Sigmoid colon (tissue), 7 donors: ENCODE data around the gene FBXW11. TPM values are rescaled to one million over a fixed set of nuclear protein-coding genes. Genes with fewer than 3 reads are reported as not detected.
"Not testable (repeated sequence)": the region's sequence is repeated elsewhere in the genome, so short reads cannot be mapped to it uniquely, and the experiment has no call there.

Source experiments
- DNase-seq: peaks from one replicate; pipeline ENCODE4 v3.0.0-alpha.2; 2019
- H3K27ac ChIP-seq, 4 donors: fragments of 200-600 bp; sonication (generic); one replicate each; pipeline ENCODE4 v1.5.1; 2016 to 2019; ENCODE audit warnings: mild to moderate bottlenecking in 1 of 4
- H3K27me3 ChIP-seq, 3 donors: fragments of 200-600 bp; sonication (generic); one replicate each; pipeline ENCODE4 v1.5.1; 2019; ENCODE audit warnings: mild to moderate bottlenecking in 1 of 3
- H3K36me3 ChIP-seq, 4 donors: fragments of 200-600 bp; sonication (generic); one replicate each; pipeline ENCODE4 v1.5.1; 2016 to 2019
- H3K4me1 ChIP-seq, 4 donors: fragments of 200-600 bp; sonication (generic); one replicate each; pipeline ENCODE4 v1.5.1; 2017 to 2019
- H3K4me3 ChIP-seq, 4 donors: fragments of 200-600 bp; sonication (generic); one replicate each; pipeline ENCODE4 v1.5.1; 2017 to 2019; ENCODE audit warnings: mild to moderate bottlenecking in 2 of 4, moderate library complexity in 1 of 4
- H3K9me3 ChIP-seq, 4 donors: fragments of 200-600 bp in 3 of 4; sonication (generic) in 3 of 4; one replicate each; pipeline versions ENCODE4 v1.5.1 to v1.6.1; 2013 to 2019
- EP300 ChIP-seq, 4 donors: sonication (generic); formaldehyde crosslinking; IDR thresholded peaks; one replicate each; pipeline ENCODE4 v1.6.1; 2017; ENCODE audit warnings: antibody characterized with exemption in 4 of 4
- POLR2A ChIP-seq, 2 donors: fragments of 450-650 bp; IDR thresholded peaks; one replicate each; pipeline ENCODE4 v1.6.1; 2016; ENCODE audit warnings: antibody characterized with exemption in 2 of 2, mild to moderate bottlenecking in 2 of 2, moderate library complexity in 2 of 2
- POLR2AphosphoS5 ChIP-seq, 4 donors: sonication (generic); formaldehyde crosslinking; IDR thresholded peaks; one replicate each; pipeline ENCODE4 v1.6.1; 2017; ENCODE audit warnings: antibody characterized with exemption in 4 of 4
- WGBS, 2 donors: extraction: QIAGEN DNeasy Blood & Tissue Kit; methylation state at CpG; one replicate each; pipeline ENCODE4 v1.1.7; 2013; 5-methylcytosine and 5-hydroxymethylcytosine counted together
- intact Hi-C: fragments of 100-400 bp; cut with DNase I; formaldehyde crosslinking; loops from one replicate; pipeline ENCODE4 v1.15.1; 2023
- polyA plus RNA-seq, 3 donors: library from polyadenylated mRNA; stranded (reverse); fragments of 200-250 nt; gene quantifications; one replicate each; pipeline ENCODE4 v1.2.3, GENCODE V29; 2013
- total RNA-seq, 4 donors: library from RNA; depleted of rRNA; stranded (reverse); fragments of >200 nt; gene quantifications; one replicate each; pipeline ENCODE4 v1.1.0, GENCODE V29; 2016
- TF ChIP-seq, protein P1 (sequence below), 4 experiments: fragments of 450-650 bp in 3 of 4; fragments of 200-600 bp in 1 of 4; IDR thresholded peaks; one replicate each; pipeline ENCODE4 v1.5.1; 2016 to 2019; ENCODE audit warnings: antibody characterized with exemption in 4 of 4, mild to moderate bottlenecking in 3 of 4, moderate library complexity in 2 of 4
- donor health status: healthy with polysubstance abuse.
- donor health status: Bipolar disorder and iron deficiency.
- donor health status: healthy.

The FBXW11 gene
- total and polyA plus RNA-seq, 7 donors, result 14.4 to 67.1 (median 42.9) TPM

DNA sequence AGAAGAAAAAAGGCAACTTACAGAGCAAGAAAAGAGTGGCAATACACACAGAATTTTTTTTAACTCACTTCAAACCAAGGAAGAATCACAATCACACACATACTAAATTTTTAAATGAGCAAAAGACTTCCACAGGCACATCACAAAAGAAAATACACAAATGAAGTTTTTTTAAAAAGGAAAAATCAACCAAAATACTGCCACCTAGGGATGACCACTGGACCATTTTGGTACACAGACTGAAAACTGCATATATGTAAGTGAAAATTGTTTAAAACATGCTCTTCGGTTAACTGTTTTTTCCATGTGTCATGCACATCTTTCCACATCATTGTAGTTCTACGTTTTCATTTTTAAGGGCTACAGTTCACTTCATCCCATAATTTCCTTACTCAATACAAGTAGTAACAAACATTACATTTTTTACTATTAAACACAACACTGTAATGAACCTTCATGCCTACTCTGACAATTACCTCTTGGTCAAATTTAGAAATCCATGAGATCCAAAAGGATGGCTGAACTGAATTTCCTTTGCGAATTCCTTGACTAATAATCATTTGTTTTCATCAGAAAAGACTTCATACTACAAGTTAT is 79.0 kb downstream of the FBXW11 start:
- H3K27me3 ChIP-seq, result no peaks in the 10 kb centered on the region
- peaks cover 0 to 17% (median 9%) of the 10 kb centered on the region in 4 donors for H3K4me1 ChIP-seq
- no peak overlapping the region for H3K27ac ChIP-seq
- intact Hi-C loops, result no loop called here
- no peak for DNase-seq
- no peaks in the 10 kb centered on the region for H3K9me3 ChIP-seq
- 89 to 95% methylated on average over 3 of the region's 3 CpGs for WGBS, 2 donors
- no peaks in the 10 kb centered on the region for H3K36me3 ChIP-seq
- no peak for TF ChIP-seq POLR2AphosphoS5 (IDR thresholded peaks at IDR 0.05)
- TF ChIP-seq EP300 (IDR thresholded peaks at IDR 0.05), result no peak
- TF ChIP-seq, protein P1, sequence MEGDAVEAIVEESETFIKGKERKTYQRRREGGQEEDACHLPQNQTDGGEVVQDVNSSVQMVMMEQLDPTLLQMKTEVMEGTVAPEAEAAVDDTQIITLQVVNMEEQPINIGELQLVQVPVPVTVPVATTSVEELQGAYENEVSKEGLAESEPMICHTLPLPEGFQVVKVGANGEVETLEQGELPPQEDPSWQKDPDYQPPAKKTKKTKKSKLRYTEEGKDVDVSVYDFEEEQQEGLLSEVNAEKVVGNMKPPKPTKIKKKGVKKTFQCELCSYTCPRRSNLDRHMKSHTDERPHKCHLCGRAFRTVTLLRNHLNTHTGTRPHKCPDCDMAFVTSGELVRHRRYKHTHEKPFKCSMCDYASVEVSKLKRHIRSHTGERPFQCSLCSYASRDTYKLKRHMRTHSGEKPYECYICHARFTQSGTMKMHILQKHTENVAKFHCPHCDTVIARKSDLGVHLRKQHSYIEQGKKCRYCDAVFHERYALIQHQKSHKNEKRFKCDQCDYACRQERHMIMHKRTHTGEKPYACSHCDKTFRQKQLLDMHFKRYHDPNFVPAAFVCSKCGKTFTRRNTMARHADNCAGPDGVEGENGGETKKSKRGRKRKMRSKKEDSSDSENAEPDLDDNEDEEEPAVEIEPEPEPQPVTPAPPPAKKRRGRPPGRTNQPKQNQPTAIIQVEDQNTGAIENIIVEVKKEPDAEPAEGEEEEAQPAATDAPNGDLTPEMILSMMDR (IDR thresholded peaks at IDR 0.05), result no peak
- no peak for TF ChIP-seq POLR2A (IDR thresholded peaks at IDR 0.05)
- no peak overlapping the region for H3K4me3 ChIP-seq

DNA sequence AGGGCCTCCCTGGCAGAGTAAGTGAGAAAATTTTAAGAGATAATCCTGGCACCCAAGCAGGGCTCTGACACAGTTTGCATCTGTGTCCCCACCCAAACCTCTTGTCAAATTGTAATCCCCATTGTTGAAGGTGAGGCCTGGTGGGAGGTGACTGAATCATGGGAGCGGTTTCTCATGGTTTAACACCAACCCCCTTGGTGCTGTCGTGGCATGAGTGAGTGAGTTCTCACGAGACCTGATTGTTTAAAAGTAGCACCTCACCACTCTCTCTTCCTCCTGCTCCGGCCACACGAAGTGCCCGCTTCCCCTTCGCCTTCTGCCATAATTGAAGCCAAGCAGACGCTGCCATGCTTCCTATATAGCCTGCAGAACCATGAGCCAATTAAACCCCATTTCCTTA is 80.1 kb downstream of the FBXW11 start:
- TF ChIP-seq, protein P1 (IDR thresholded peaks at IDR 0.05), result no peak
- TF ChIP-seq EP300 (IDR thresholded peaks at IDR 0.05), result no peak
- TF ChIP-seq POLR2AphosphoS5 (IDR thresholded peaks at IDR 0.05), result no peak
- TF ChIP-seq POLR2A (IDR thresholded peaks at IDR 0.05), result no peak
- 79 to 92% methylated on average over 8 of the region's 8 CpGs for WGBS, 2 donors
- intact Hi-C loops, result no loop called here

DNA sequence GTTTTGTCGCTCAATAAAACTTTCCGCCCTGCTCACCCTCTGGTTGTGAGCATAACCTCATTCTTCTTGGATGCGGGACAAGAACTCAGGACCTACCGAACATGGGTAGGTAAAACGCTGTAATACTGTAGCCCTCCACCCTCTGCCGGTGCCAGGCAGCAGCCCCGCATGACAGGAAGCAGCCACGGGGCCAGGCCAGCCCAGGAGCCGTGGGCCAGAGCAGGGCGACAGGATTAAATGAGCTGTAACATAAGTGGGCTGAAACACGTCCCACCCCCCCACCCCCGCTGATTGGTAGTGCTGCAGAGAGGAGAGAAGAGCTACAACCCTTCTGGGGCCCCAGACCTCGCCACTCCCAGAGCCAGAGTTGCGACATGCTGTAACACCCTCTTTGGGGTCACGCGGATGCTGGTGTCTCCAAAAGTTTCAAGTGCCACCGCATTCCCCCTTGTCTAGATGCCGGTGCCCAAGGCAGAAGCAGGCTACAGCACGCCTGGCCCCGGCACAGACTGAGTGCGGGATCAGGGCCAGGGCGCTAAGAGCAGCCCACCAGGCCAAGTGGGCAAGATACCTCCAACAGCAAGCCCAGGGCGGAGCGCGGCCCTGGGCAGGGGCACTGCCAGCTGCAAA is 81.8 kb downstream of the FBXW11 start:
- no peaks in the 10 kb centered on the region for H3K27me3 ChIP-seq
- H3K27ac ChIP-seq, result no peak overlapping the region
- H3K36me3 ChIP-seq, result no peaks in the 10 kb centered on the region
- no peak overlapping the region for H3K4me3 ChIP-seq
- TF ChIP-seq, protein P1 (IDR thresholded peaks at IDR 0.05), result no peak
- no peak for TF ChIP-seq EP300 (IDR thresholded peaks at IDR 0.05)
- TF ChIP-seq POLR2A (IDR thresholded peaks at IDR 0.05), result no peak
- TF ChIP-seq POLR2AphosphoS5 (IDR thresholded peaks at IDR 0.05), result no peak
- 98% methylated on average over 25 of the region's 25 CpGs for WGBS, 2 donors
- H3K9me3 ChIP-seq, result no peaks in the 10 kb centered on the region
- intact Hi-C loops, result no loop called here
- H3K4me1 ChIP-seq, result peaks cover 0 to 22% (median 15%) of the 10 kb centered on the region in 4 donors
- no peak for DNase-seq

More for the DNA sequence above, 80.1 kb downstream of the FBXW11 start:
- H3K27me3 ChIP-seq, result no peaks in the 10 kb centered on the region
- DNase-seq, result no peak
- H3K4me3 ChIP-seq, result no peak overlapping the region
- no peaks in the 10 kb centered on the region for H3K9me3 ChIP-seq
- H3K4me1 ChIP-seq, result peaks cover 0 to 17% (median 12%) of the 10 kb centered on the region in 4 donors
- no peak overlapping the region for H3K27ac ChIP-seq
- H3K36me3 ChIP-seq, result no peaks in the 10 kb centered on the region

DNA sequence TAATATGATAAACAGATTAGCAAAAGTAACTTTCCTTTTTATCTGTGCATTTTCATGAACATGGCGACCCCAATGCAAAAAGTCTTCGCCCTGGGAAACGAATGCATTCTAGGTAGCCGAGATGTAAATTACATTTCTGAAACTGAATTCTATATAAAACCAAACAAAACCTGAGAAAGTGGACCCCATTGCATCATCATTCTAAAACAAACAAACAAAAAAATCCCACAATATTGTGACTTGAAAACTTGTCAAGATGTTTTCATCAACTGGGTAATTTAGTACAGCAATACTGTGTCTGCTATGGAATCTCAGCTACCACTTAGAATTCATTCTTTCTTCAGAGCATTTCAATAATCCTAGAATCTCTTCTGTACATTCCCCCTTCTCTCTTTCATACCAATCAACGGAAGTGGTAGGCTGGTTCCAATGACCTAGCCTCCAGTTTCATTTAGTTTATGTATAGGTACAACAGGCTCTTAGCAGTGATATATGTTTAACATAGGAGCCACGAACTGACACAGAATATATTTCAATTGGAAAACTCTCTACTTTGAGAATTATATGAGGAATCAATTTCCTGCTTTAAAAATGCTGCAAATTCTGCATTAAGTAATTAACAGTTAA is 85.6 kb downstream of the FBXW11 start:
- Histone ChIP-seq H3K4me3 (no peak overlapping the region), H3K36me3 (no peaks in the 10 kb centered on the region), H3K9me3 (no peaks in the 10 kb centered on the region), H3K27me3 (no peaks in the 10 kb centered on the region), H3K27ac (no peak overlapping the region), H3K4me1 (peaks cover 0 to 21% (median 9%) of the 10 kb centered on the region in 4 donors)
- intact Hi-C loops, result no loop called here
- WGBS, 2 donors, result 93 to 94% methylated on average over 6 of the region's 6 CpGs
- TF ChIP-seq EP300 (IDR thresholded peaks at IDR 0.05), result no peak
- no peak for TF ChIP-seq POLR2A (IDR thresholded peaks at IDR 0.05)
- TF ChIP-seq, protein P1 (IDR thresholded peaks at IDR 0.05), result no peak
- no peak for TF ChIP-seq POLR2AphosphoS5 (IDR thresholded peaks at IDR 0.05)
- DNase-seq, result no peak

DNA sequence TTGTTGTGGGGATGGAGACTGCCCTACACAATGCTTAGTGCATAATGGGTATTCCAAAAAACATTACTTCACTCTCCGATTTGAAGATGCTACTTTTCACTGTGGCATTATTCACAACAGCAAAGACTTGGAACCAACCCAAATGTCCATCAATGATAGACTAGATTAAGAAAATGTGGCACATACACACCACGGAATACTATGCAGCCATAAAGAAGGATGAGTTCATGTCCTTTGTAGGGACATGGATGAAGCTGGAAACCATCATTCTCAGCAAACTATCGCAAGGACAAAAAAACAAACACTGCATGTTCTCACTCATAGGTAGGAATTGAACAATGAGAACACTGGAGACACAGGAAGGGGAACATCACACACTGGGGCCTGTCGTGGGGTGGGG is 90.7 kb downstream of the FBXW11 start:
- H3K36me3 ChIP-seq, H3K27me3 ChIP-seq, H3K4me3 ChIP-seq, intact Hi-C loops, DNase-seq, H3K9me3 ChIP-seq, H3K27ac ChIP-seq: not testable (repeated sequence)
- 94 to 97% methylated on average over 4 of the region's 4 CpGs for WGBS, 2 donors
- H3K4me1 ChIP-seq, result peaks cover 0 to 29% (median 18%) of the 10 kb centered on the region in 4 donors
